Tibial nerve (tissue), 3 donors: ENCODE measurements around the gene TTLL6.

Experiments used
- POLR2A ChIP-seq, 2 donors: fragments of 450-650 bp; IDR thresholded peaks; one replicate each; pipeline ENCODE4 v1.6.1; 2017; ENCODE audit warnings: antibody characterized with exemption in 2 of 2, mild to moderate bottlenecking in 2 of 2, moderate library complexity in 2 of 2
- TF ChIP-seq, protein P1 (sequence below), 5 experiments: fragments of 200-600 bp in 3 of 5; fragments of 450-650 bp in 2 of 5; sonication (generic) in 3 of 5; IDR thresholded peaks; one replicate each; pipeline ENCODE4 v1.5.1; 2016 to 2019; ENCODE audit warnings: antibody characterized with exemption in 5 of 5, mild to moderate bottlenecking in 3 of 5, moderate library complexity in 2 of 5

DNA sequence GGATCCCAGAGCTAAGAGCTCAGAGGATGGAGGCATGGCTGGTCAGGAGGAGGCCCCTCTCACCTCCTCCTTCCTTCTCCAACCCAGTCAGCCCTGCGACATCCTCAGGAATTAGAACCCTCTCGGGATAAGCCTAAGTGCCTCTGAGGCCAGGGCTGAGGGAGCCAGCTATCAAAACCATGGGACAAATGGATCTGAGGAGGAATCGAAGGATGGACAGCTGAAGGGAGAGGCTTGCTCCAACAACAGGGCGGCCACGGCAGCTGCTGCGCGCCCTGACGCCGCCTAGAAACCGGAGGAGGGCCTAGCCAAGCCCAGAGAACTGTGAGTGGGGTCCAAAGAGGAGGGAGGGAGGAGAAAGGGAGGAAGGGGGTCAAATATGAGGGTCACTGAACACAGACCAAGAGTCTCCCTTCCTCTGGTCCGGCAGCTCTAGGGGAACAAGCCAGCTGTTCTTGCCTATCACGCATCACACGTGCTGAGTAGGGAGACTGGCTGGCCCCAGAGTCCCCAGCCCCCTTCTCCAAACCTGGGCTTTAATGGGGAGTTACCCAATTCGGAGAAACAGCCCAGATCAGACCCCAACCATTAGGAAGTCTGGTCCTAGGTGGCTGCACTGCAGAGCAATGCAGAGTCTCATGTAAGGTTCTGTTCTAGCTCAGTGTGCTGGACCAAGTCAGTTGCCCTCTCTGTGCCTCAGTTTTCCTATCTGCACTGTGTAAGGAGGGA is 82.5 kb downstream of the TTLL6 start:
- no peak for TF ChIP-seq POLR2A (IDR thresholded peaks at IDR 0.05)
- TF ChIP-seq, protein P1, sequence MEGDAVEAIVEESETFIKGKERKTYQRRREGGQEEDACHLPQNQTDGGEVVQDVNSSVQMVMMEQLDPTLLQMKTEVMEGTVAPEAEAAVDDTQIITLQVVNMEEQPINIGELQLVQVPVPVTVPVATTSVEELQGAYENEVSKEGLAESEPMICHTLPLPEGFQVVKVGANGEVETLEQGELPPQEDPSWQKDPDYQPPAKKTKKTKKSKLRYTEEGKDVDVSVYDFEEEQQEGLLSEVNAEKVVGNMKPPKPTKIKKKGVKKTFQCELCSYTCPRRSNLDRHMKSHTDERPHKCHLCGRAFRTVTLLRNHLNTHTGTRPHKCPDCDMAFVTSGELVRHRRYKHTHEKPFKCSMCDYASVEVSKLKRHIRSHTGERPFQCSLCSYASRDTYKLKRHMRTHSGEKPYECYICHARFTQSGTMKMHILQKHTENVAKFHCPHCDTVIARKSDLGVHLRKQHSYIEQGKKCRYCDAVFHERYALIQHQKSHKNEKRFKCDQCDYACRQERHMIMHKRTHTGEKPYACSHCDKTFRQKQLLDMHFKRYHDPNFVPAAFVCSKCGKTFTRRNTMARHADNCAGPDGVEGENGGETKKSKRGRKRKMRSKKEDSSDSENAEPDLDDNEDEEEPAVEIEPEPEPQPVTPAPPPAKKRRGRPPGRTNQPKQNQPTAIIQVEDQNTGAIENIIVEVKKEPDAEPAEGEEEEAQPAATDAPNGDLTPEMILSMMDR (IDR thresholded peaks at IDR 0.05) = no peak
